ENCODE measurements around the gene ITGA7. TPM values are rescaled to one million over a fixed set of nuclear protein-coding genes. Genes with fewer than 3 reads are reported as not detected.

ITGA7 gene
- total RNA-seq, 1 experiment from 2014 or later, result 96.2 TPM

DNA sequence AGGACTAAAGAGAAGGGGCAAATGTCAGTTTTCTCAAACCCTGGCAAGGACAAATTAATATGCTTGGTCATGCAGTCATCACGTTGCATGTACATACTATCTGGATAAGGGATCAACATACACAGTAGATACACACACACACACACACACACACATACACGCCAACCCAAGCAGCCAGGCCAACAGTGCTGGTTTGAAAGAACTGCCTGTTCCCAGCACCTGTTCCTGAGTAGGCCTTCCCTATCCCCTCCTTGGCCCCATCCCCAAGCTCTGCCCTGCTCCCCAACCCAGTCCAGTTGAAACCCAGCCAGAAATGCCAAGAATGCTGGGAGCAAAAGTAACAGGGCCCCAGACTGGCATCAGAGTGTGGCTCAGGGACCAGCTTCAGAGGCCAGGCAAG is 4.4 kb downstream of the ITGA7 start:
- CTCF ChIA-PET, result interaction anchor here (1.3 kb wide), 1 partner anchor 34 kb away, joined by 4 read pairs; no protein-coding TSS in a partner anchor
- no peak overlapping the region for H3K27ac Mint-ChIP-seq
- no peak overlapping the region for H3K4me3 Mint-ChIP-seq
- POLR2A ChIA-PET, result no interaction called here
- no peaks in the 10 kb centered on the region for H3K9me3 Mint-ChIP-seq
- H3K4me1 Mint-ChIP-seq, result peaks cover 23% of the 10 kb centered on the region
- DNase-seq (ENCODE audit: low spot score) (no peak), ATAC-seq (no peak)
- no peaks in the 10 kb centered on the region for H3K36me3 Mint-ChIP-seq
- no peak for TF ChIP-seq EMX1 (CRISPR knock-in tag; IDR thresholded peaks at IDR 0.05)
- no peak for TF ChIP-seq JUN (CRISPR knock-in tag; IDR thresholded peaks at IDR 0.05)
- no peak for TF ChIP-seq OVOL2 (CRISPR knock-in tag; IDR thresholded peaks at IDR 0.05; ENCODE audit: borderline replicate concordance)
- no peak for TF ChIP-seq ZNF671 (CRISPR knock-in tag; IDR thresholded peaks at IDR 0.05)
- TF ChIP-seq, protein P1, sequence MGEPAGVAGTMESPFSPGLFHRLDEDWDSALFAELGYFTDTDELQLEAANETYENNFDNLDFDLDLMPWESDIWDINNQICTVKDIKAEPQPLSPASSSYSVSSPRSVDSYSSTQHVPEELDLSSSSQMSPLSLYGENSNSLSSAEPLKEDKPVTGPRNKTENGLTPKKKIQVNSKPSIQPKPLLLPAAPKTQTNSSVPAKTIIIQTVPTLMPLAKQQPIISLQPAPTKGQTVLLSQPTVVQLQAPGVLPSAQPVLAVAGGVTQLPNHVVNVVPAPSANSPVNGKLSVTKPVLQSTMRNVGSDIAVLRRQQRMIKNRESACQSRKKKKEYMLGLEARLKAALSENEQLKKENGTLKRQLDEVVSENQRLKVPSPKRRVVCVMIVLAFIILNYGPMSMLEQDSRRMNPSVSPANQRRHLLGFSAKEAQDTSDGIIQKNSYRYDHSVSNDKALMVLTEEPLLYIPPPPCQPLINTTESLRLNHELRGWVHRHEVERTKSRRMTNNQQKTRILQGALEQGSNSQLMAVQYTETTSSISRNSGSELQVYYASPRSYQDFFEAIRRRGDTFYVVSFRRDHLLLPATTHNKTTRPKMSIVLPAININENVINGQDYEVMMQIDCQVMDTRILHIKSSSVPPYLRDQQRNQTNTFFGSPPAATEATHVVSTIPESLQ (CRISPR knock-in tag; IDR thresholded peaks at IDR 0.05), result no peak
- TF ChIP-seq, protein P2, sequence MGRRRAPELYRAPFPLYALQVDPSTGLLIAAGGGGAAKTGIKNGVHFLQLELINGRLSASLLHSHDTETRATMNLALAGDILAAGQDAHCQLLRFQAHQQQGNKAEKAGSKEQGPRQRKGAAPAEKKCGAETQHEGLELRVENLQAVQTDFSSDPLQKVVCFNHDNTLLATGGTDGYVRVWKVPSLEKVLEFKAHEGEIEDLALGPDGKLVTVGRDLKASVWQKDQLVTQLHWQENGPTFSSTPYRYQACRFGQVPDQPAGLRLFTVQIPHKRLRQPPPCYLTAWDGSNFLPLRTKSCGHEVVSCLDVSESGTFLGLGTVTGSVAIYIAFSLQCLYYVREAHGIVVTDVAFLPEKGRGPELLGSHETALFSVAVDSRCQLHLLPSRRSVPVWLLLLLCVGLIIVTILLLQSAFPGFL (CRISPR knock-in tag; IDR thresholded peaks at IDR 0.05; ENCODE audit: borderline replicate concordance), result no peak
- TF ChIP-seq NFYB (CRISPR knock-in tag; conservative IDR thresholded peaks at IDR 0.05; ENCODE audit: low read depth), result no peak
- TF ChIP-seq, protein P3, sequence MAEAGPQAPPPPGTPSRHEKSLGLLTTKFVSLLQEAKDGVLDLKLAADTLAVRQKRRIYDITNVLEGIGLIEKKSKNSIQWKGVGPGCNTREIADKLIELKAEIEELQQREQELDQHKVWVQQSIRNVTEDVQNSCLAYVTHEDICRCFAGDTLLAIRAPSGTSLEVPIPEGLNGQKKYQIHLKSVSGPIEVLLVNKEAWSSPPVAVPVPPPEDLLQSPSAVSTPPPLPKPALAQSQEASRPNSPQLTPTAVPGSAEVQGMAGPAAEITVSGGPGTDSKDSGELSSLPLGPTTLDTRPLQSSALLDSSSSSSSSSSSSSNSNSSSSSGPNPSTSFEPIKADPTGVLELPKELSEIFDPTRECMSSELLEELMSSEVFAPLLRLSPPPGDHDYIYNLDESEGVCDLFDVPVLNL (CRISPR knock-in tag; IDR thresholded peaks at IDR 0.05; ENCODE audit: borderline replicate concordance, low read depth), result no peak
- TF ChIP-seq, protein P4, sequence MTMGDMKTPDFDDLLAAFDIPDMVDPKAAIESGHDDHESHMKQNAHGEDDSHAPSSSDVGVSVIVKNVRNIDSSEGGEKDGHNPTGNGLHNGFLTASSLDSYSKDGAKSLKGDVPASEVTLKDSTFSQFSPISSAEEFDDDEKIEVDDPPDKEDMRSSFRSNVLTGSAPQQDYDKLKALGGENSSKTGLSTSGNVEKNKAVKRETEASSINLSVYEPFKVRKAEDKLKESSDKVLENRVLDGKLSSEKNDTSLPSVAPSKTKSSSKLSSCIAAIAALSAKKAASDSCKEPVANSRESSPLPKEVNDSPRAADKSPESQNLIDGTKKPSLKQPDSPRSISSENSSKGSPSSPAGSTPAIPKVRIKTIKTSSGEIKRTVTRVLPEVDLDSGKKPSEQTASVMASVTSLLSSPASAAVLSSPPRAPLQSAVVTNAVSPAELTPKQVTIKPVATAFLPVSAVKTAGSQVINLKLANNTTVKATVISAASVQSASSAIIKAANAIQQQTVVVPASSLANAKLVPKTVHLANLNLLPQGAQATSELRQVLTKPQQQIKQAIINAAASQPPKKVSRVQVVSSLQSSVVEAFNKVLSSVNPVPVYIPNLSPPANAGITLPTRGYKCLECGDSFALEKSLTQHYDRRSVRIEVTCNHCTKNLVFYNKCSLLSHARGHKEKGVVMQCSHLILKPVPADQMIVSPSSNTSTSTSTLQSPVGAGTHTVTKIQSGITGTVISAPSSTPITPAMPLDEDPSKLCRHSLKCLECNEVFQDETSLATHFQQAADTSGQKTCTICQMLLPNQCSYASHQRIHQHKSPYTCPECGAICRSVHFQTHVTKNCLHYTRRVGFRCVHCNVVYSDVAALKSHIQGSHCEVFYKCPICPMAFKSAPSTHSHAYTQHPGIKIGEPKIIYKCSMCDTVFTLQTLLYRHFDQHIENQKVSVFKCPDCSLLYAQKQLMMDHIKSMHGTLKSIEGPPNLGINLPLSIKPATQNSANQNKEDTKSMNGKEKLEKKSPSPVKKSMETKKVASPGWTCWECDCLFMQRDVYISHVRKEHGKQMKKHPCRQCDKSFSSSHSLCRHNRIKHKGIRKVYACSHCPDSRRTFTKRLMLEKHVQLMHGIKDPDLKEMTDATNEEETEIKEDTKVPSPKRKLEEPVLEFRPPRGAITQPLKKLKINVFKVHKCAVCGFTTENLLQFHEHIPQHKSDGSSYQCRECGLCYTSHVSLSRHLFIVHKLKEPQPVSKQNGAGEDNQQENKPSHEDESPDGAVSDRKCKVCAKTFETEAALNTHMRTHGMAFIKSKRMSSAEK (CRISPR knock-in tag; IDR thresholded peaks at IDR 0.05; ENCODE audit: borderline replicate concordance), result no peak
- TF ChIP-seq SMAD3 (CRISPR knock-in tag; IDR thresholded peaks at IDR 0.05; ENCODE audit: borderline replicate concordance), result no peak
- TF ChIP-seq RORB (CRISPR knock-in tag; IDR thresholded peaks at IDR 0.05), result no peak
- no peak for TF ChIP-seq ZNF121 (CRISPR knock-in tag; IDR thresholded peaks at IDR 0.05)
- no peak for TF ChIP-seq ELF4 (CRISPR knock-in tag; IDR thresholded peaks at IDR 0.05; ENCODE audit: low read depth)
- H3K27me3 Mint-ChIP-seq (ENCODE audit: low read depth), result peaks cover 8% of the 10 kb centered on the region

DNA sequence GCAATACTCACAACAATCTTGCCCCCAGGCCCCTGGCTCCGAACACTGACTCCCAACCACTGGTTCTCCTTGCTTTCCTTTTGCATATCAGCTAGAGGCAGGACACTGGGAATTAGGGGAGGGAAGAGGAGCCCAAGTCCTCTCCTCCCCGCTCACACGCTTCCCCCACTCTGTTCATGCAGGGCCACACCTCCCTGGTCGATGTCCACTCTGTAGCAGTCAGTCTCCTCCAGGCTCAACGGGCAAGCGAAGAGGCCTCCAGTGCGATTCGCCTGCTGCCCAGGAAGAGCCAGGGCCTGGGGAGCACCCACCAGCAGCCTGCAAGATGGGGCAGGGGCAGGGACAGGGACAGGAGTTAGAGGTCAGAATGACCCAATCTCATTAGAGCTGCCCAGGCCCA is 4.8 kb downstream of the ITGA7 start:
- peaks cover 7% of the 10 kb centered on the region for H3K27me3 Mint-ChIP-seq (ENCODE audit: low read depth)
- DNase-seq (ENCODE audit: low spot score) (no peak), ATAC-seq (no peak)
- ChIA-PET CTCF (no interaction called here), POLR2A (no interaction called here)
- no peaks in the 10 kb centered on the region for H3K9me3 Mint-ChIP-seq
- H3K27ac Mint-ChIP-seq, result no peak overlapping the region
- H3K4me1 Mint-ChIP-seq, result peaks cover 21% of the 10 kb centered on the region
- no peak overlapping the region for H3K4me3 Mint-ChIP-seq
- H3K36me3 Mint-ChIP-seq, result no peaks in the 10 kb centered on the region
- TF ChIP-seq, protein P5, sequence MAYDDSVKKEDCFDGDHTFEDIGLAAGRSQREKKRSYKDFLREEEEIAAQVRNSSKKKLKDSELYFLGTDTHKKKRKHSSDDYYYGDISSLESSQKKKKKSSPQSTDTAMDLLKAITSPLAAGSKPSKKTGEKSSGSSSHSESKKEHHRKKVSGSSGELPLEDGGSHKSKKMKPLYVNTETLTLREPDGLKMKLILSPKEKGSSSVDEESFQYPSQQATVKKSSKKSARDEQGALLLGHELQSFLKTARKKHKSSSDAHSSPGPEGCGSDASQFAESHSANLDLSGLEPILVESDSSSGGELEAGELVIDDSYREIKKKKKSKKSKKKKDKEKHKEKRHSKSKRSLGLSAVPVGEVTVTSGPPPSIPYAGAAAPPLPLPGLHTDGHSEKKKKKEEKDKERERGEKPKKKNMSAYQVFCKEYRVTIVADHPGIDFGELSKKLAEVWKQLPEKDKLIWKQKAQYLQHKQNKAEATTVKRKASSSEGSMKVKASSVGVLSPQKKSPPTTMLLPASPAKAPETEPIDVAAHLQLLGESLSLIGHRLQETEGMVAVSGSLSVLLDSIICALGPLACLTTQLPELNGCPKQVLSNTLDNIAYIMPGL (CRISPR knock-in tag; IDR thresholded peaks at IDR 0.05), result no peak
- TF ChIP-seq, protein P6, sequence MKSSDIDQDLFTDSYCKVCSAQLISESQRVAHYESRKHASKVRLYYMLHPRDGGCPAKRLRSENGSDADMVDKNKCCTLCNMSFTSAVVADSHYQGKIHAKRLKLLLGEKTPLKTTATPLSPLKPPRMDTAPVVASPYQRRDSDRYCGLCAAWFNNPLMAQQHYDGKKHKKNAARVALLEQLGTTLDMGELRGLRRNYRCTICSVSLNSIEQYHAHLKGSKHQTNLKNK (CRISPR knock-in tag; IDR thresholded peaks at IDR 0.05), result no peak
- TF ChIP-seq, protein P7, sequence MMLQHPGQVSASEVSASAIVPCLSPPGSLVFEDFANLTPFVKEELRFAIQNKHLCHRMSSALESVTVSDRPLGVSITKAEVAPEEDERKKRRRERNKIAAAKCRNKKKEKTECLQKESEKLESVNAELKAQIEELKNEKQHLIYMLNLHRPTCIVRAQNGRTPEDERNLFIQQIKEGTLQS (CRISPR knock-in tag; conservative IDR thresholded peaks at IDR 0.05), result no peak
- TF ChIP-seq, protein P8, sequence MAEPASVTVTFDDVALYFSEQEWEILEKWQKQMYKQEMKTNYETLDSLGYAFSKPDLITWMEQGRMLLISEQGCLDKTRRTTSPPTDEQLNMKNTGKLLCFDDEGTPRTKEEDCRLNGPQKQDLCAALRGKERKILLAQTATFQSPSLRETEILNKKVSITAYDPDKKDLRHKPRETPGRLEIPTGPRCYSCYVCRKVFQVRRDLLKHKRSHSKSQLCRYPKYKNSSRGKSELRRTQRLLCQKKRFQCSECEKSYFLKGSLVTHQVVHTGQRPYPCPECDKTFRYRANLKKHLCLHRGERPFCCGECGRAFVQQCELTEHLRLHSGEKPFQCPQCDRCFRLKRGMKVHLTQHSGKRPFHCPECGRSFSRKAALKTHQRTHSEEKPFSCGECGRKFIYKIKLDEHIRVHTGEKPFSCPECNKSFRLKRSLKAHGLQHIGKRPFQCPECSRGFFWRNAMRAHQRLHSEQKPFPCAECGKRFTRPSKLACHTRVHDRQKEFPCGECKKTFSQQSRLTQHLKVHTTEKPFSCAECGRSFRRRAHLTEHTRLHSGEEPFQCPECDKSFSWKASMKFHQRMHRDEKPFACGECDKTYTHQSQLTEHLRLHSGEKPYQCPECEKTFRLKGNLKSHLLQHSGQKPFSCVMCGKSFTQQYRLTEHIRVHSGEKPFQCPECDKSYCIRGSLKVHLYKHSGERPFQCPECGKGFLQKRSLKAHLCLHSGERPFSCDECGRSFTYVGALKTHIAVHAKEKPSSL (CRISPR knock-in tag; conservative IDR thresholded peaks at IDR 0.05), result no peak
- TF ChIP-seq ZNF121 (CRISPR knock-in tag; IDR thresholded peaks at IDR 0.05), result no peak
- TF ChIP-seq NFATC4 (CRISPR knock-in tag; IDR thresholded peaks at IDR 0.05), result no peak
- TF ChIP-seq NR3C1 (CRISPR knock-in tag; conservative IDR thresholded peaks at IDR 0.05; ENCODE audit: low read depth), result no peak
- TF ChIP-seq, protein P9, sequence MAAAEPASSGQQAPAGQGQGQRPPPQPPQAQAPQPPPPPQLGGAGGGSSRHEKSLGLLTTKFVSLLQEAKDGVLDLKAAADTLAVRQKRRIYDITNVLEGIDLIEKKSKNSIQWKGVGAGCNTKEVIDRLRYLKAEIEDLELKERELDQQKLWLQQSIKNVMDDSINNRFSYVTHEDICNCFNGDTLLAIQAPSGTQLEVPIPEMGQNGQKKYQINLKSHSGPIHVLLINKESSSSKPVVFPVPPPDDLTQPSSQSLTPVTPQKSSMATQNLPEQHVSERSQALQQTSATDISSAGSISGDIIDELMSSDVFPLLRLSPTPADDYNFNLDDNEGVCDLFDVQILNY (CRISPR knock-in tag; IDR thresholded peaks at IDR 0.05), result no peak
- TF ChIP-seq GTF2I (CRISPR knock-in tag; conservative IDR thresholded peaks at IDR 0.05), result no peak
